Iris pigment epithelial cell (primary cell): Measurements from ENCODE around the gene TULP1.

Experiments used
- DNase-seq: peaks from one replicate; pipeline ENCODE4 v3.0.0-alpha.2; 2011; ENCODE audit warnings: low read depth

Gene TULP1

GRCh38 chr6:35465646-35466045 lies 47.0 kb downstream of the TULP1 start:
- no peak for DNase-seq

GRCh38 chr6:35463292-35463691 lies 49.4 kb downstream of the TULP1 start:
- DNase-seq: no peak

- no peak for DNase-seq
Measured at GRCh38 chr6:35461270-35461669, 51.4 kb downstream of the TULP1 start.

DNA sequence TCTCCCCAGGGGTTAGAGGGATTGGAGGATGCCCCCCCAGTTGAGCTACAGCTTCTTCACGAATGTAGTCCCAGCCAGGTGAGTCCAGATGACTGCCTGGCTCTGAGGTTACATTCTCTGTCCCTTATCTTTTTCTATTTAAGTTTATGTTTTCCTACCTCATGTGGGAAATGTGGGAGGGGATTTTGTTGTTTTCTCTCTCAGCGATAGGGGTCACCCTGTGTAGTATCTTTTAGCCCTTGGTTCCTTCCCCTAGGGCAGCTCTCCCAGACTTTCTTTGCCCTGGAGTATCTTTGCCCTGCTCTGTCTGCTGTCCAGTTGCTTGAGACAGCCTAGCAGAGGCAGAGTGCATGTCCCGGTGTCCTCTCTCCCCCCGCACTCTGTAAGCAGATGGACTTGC lies 54.8 kb downstream of the TULP1 start:
- DNase-seq: no peak

GRCh38 chr6:35454391-35455110 lies 58.1 kb downstream of the TULP1 start:
- DNase-seq: no peak

DNA sequence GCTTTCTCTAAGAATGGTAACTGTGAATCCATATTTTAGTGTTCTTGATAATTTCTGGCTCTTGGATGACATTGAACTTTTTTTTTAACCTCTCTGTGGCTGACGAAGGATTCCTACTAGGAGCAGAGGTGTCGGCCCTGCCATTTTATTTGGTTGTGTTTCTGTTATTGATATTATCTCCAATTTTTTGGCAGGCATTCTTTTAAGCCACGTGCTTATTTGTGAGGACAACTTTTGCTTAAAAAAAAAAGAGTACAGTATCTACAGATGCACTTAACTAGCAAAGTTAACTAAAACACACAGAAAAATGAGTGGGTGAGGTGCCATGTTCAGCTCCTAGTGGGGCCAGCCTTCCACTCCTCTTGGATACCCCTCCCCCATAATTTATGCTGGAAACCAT lies 59.5 kb downstream of the TULP1 start:
- no peak for DNase-seq

DNA sequence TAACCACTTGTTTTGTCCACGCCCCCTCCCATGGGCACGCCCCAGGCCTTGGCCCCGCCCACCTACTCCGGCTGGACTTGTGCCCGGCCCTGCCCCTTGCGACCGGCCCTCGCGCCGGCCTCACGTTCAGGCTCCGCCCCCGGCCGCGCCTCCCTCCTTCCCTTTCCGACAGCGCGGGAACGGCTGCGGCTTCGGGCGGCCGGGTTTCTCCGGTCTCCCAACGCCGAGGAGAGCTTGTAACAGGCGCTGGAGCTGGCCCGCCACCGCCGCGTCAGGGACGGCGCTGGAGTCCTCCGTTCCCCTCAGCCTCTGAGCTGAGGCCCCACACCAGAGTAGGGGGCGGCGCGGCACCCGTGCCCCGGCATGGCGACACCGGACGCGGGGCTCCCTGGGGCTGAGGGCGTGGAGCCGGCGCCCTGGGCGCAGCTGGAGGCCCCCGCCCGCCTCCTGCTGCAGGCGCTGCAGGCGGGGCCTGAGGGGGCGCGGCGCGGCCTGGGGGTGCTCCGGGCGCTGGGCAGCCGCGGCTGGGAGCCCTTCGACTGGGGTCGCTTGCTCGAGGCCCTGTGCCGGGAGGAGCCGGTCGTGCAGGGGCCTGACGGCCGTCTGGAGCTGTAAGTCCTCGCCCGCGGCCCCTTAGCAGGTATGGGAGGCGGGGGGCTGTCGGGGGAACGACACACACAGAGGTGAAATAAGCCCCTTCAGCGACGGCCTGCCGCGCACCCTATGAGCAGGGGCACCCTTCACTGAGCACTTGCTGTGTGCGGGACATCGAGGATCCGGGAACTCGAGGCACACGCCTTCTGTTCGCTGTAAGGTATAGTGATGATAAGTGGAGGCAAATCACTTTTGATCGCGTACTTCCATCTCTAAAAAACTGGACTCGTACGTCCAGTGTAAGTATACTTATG lies 60.3 kb downstream of the TULP1 start, which contains the start of gene FANCE:
Gene FANCE, plus strand, starts transcription at position 156 of the 908 bp plus-strand sequence. Its CDS starts 208 bp downstream, at position 364.
- DNase-seq: peak; percentile 91

DNA sequence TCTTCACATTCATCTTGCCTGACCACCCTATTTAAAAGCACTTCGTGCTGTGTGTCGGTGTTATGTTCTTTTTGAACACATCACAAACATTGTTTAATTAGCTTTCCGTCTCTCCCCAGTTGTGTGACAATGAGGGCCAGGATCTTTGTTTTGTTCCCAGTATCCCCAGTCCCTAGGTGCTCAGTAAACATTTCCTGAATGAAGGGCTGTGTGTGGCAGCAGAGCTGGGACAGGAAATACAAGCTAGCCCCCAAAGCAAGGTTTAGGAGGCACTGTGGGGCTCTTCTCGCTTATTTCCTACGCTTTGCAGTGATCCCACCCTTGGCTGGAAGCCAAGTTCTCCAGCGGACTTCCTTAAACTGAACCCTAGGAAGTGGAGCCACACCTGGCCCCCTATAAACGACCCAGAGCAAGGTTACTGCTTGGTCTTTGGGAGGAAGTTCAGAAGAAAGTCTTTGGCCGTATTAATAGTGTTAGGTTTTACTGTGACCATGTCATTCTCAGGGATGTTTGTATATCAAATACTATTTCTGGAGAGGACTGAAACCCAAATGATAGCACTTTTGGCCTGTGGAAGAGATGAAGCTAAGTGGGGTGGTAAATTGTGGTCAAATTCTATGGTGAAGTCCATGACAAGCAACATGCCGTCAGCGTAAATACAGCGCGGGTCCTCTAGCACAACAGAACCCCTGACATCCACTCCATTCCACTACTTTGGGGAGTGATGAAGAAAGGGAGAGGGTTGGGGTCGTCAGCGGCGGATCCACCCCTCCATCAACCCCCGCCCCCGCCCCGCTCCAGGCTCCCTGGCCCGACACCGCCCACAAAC lies 61.1 kb downstream of the TULP1 start:
- DNase-seq: no peak

GRCh38 chr6:35449287-35449881 lies 63.3 kb downstream of the TULP1 start:
- DNase-seq: peak; percentile 64

GRCh38 chr6:35448191-35448590 lies 64.5 kb downstream of the TULP1 start:
- DNase-seq: no peak
